Umbilical cord (tissue), 2 donors: ENCODE measurements around the gene TRIM2. TPM values are rescaled to one million over a fixed set of nuclear protein-coding genes. Genes with fewer than 3 reads are reported as not detected.

Source experiments
- DNase-seq: peaks from one replicate; pipeline ENCODE4 v3.0.0-alpha.2; 2015; ENCODE audit warnings: low spot score
- total RNA-seq: library from RNA; depleted of rRNA; stranded (reverse); fragments of >200 nt; gene quantifications from one replicate; pipeline ENCODE4 v1.2.3, GENCODE V29; 2014; ENCODE audit warnings: low replicate concordance; ENCODE audit not compliant: insufficient read depth

The TRIM2 gene
- total RNA-seq, 1 donor from 2014 or later, result 28.9 TPM

GRCh38 chr4:153372967-153373562 is 168.8 kb downstream of the TRIM2 start:
- no peak for DNase-seq

- no peak for DNase-seq
These were observed 170.2 kb downstream of the TRIM2 start for GRCh38 chr4:153374442-153374841.

DNA sequence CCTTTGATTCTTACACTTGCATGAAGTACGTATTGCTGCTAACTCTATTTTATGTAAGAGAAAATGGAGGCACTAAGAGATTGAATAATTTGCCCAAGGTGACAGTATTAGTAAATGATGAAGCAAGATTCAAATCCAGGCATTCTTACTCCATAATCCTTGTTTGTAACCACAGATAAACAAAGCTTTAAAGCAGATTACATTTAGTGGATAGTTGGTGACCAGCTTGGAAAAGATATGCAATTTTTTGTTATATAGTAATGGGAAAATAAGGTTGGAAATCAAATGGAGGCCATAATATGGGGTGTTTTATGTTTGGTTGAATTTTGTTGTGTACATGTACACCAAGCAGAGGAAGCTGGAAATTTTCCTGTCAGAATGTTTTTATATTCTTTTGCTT is 171.1 kb downstream of the TRIM2 start:
- no peak for DNase-seq

- DNase-seq, result peak; percentile 3
These were observed 178.9 kb downstream of the TRIM2 start for GRCh38 chr4:153383131-153383530.

GRCh38 chr4:153384160-153384559 is 179.9 kb downstream of the TRIM2 start:
- no peak for DNase-seq

- DNase-seq, result no peak
These were observed 181.5 kb downstream of the TRIM2 start for GRCh38 chr4:153385784-153386183.

DNA sequence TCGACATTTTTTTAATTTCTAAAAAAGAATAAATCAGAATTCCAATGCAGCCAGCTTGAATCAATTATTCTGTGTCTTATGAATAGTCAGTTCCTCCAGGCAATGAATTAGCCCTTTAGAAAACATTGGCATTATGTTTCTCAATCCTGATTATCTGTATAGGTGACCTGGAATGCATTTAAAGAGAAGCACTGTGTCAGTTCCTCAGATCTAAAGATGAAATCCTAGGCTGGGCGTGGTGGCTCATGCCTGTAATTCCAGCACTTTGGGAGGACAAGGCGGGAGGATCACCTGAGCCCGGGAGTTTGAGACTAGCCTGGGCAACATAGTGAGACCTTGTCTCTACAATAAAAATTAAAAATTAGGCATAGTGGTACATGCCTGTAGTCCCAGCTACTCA is 183.7 kb downstream of the TRIM2 start:
- no peak for DNase-seq

Other genes with a start within 250 kb of the TRIM2 start
- 5.8 TPM for gene MND1, start 140.2 kb downstream of the TRIM2 start, total RNA-seq